CD4-positive, alpha-beta T cell treated with Interleukin-4 for 1 hour (primary cell): ENCODE data around the gene DNLZ.
"Not testable (repeated sequence)": the region's sequence is repeated elsewhere in the genome, so short reads cannot be mapped to it uniquely, and the experiment has no call there.

ENCODE experiments used
- DNase-seq, 2 donors: peaks; one replicate each; pipeline ENCODE4 v3.0.0-alpha.2; 2020 to 2022

DNLZ gene

GRCh38 chr9:136358016-136358415, 5.5 kb downstream of the DNLZ start:
- no peak for DNase-seq

GRCh38 chr9:136357202-136357725, 6.3 kb downstream of the DNLZ start:
- no peak for DNase-seq

GRCh38 chr9:136355616-136356557, 7.7 kb downstream of the DNLZ start:
- no peak for DNase-seq

- DNase-seq: no peak
These were observed 8.9 kb downstream of the DNLZ start for GRCh38 chr9:136354592-136355085.

- no peak for DNase-seq
These were observed 9.6 kb downstream of the DNLZ start for GRCh38 chr9:136353757-136354488.

- DNase-seq: no peak
These were observed 10.5 kb downstream of the DNLZ start for GRCh38 chr9:136353088-136353487.

GRCh38 chr9:136352682-136353081, 10.9 kb downstream of the DNLZ start:
- DNase-seq: no peak

- DNase-seq: not testable (repeated sequence)
These were observed 11.7 kb downstream of the DNLZ start for GRCh38 chr9:136351868-136352267.

GRCh38 chr9:136351252-136351800, 12.2 kb downstream of the DNLZ start:
- no peak for DNase-seq

GRCh38 chr9:136349546-136349945, 14.0 kb downstream of the DNLZ start:
- no peak for DNase-seq

- no peak for DNase-seq
These were observed 14.9 kb downstream of the DNLZ start for GRCh38 chr9:136348691-136349090.

- no peak for DNase-seq
These were observed 15.9 kb downstream of the DNLZ start for GRCh38 chr9:136347472-136348256.

GRCh38 chr9:136346927-136347465, 16.5 kb downstream of the DNLZ start:
- DNase-seq: no peak

GRCh38 chr9:136346157-136346481, 17.4 kb downstream of the DNLZ start:
- DNase-seq: no peak

- no peak for DNase-seq
These were observed 18.0 kb downstream of the DNLZ start for GRCh38 chr9:136345281-136346156.

GRCh38 chr9:136344544-136345280, 18.8 kb downstream of the DNLZ start:
- no peak for DNase-seq

- no peak for DNase-seq
These were observed 19.7 kb downstream of the DNLZ start for GRCh38 chr9:136343884-136344269.

- no peak for DNase-seq
These were observed 20.2 kb downstream of the DNLZ start for GRCh38 chr9:136343121-136343883.
